GM12872 (cell line): ENCODE results near the gene MTMR1.

Experiments used
- TF ChIP-seq, protein P1 (sequence below): IDR thresholded peaks from 3 replicates; pipeline ENCODE4 v1.5.1; 2011; ENCODE audit warnings: low read depth, mild to moderate bottlenecking, low read length, moderate library complexity; ENCODE audit not compliant: insufficient read depth

The MTMR1 gene

DNA sequence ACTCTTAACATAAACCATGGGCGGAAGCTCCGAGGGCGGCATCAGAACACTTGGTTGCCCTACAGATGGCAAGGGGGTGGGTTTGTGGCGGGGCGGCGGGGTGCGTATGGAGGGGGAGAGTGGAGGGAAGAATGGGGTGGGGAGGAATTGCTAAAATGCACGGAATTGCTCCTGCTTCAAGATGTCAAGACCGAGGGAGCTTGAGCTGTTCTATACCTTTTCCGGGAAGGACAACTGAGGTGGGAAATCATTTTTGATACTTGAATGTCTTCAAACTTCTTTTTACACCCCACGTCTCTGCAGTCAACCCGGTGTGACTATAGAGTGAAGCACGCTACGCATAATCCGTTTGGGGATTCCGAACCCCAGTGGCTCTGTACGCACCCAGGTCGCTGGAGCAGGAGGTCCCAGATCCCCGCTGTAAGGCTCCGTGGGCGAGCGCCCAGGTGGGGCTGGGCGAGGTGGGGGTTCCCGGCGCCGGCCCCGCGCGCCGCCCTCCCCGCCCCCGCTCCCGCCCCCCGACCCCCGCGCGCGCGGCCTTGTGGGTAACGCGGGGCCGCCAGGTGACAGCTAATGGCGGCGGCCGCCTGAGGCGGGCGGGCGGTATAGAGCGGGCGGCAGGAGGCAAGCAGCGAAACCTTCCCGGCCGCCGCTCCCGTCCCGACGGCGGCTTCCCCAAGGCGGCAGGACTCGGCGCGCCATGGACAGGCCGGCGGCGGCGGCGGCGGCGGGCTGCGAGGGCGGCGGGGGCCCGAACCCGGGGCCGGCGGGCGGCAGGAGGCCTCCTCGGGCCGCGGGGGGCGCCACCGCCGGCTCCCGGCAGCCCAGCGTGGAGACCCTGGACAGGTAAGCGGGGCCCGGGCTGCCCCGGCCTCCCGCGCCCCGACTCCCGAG is at the start of gene MTMR1:
MTMR1 (plus strand) TSS at position 566 of the 894 bp plus-strand sequence; CDS start at position 701, 135 bp downstream.
- TF ChIP-seq, protein P1, sequence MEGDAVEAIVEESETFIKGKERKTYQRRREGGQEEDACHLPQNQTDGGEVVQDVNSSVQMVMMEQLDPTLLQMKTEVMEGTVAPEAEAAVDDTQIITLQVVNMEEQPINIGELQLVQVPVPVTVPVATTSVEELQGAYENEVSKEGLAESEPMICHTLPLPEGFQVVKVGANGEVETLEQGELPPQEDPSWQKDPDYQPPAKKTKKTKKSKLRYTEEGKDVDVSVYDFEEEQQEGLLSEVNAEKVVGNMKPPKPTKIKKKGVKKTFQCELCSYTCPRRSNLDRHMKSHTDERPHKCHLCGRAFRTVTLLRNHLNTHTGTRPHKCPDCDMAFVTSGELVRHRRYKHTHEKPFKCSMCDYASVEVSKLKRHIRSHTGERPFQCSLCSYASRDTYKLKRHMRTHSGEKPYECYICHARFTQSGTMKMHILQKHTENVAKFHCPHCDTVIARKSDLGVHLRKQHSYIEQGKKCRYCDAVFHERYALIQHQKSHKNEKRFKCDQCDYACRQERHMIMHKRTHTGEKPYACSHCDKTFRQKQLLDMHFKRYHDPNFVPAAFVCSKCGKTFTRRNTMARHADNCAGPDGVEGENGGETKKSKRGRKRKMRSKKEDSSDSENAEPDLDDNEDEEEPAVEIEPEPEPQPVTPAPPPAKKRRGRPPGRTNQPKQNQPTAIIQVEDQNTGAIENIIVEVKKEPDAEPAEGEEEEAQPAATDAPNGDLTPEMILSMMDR, result no peak

DNA sequence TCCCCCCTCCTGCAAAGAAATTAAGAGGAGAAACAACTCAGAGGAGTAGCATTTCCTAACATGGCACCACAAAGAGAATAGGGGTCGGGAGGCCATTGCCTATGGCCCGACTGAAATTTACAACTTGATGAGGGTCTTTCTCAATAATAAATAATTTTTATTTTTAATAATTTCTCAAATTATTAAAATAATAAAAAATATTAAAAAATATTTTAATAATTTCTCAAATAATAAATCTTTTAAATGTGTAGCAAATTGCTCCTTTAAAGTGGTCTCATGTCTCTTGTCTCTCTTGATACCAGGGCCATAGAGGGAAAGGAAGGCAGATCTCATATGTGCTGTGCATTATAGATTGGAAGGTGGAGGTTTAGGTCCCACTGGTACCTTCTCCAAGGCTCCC is 49.2 kb upstream of the MTMR1 start:
- TF ChIP-seq, protein P1, result no peak

DNA sequence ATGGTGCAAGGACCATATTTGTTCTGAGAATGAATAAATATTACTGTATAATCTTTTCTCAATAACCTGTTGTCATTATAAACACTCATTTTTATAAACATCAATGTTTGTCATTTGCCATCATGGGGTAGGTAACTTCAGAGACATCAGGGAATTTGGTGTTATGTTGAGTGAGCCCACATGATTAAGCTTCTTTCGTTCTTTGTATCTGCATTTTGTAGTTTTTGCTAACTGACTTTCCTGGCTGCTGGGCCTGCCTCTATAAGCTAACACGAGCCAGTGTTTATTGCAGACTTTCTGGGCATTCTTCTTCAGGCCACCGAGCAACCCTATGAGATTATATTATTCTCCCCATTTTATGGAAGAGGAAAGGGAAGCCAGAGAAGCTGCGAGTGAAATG is 48.8 kb upstream of the MTMR1 start:
- TF ChIP-seq, protein P1, result no peak

DNA sequence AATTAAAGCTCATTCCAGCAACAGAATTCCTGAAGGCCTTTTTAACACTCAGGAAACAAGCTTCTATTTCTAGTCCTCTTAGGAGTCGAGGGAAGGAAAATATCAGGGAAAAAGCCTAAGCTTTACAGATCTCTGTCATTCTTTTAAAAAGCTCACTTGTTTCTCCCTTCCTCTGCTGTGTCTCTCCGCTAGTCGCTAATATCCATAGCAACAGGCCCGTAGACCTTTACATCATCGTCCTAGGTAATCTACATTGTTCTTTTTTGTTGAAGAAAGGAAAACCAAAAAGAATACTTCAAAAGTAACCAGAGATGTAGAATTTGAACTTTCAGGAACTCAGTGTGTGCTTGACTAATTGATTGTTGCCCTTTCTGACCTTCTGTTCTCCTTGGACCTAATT is 45.9 kb upstream of the MTMR1 start:
- TF ChIP-seq, protein P1, result no peak

DNA sequence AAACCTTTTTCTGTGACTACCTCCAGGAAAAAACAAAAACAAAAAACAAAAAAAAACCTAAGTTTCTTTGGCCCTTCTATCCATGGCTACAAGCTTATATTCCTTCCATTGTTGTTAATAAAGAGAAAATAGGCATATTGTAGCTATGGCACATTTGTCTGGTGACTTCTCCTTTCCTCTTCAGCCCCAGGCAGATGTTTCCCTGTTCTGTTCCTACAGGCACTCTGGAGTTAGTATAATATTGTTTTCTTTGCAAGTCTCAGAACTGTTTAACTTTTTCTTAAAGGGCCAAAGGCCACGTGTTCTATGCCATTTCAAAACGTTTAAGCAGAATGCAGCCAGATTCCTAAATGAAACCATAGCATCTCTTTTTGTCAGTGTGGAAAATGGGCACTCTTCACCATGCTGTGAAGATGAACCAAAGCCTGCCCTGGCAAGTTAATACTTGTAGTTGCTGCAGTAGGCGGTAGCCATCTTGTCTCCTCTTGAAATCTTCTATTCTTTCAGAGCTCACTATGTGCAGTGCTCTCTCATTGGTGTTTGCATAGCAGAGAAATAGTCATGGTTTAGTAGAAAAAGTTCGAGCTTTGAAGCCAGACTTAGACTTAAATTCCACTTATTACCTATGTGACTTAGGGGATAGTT is 44.8 kb upstream of the MTMR1 start:
- TF ChIP-seq, protein P1, result no peak

DNA sequence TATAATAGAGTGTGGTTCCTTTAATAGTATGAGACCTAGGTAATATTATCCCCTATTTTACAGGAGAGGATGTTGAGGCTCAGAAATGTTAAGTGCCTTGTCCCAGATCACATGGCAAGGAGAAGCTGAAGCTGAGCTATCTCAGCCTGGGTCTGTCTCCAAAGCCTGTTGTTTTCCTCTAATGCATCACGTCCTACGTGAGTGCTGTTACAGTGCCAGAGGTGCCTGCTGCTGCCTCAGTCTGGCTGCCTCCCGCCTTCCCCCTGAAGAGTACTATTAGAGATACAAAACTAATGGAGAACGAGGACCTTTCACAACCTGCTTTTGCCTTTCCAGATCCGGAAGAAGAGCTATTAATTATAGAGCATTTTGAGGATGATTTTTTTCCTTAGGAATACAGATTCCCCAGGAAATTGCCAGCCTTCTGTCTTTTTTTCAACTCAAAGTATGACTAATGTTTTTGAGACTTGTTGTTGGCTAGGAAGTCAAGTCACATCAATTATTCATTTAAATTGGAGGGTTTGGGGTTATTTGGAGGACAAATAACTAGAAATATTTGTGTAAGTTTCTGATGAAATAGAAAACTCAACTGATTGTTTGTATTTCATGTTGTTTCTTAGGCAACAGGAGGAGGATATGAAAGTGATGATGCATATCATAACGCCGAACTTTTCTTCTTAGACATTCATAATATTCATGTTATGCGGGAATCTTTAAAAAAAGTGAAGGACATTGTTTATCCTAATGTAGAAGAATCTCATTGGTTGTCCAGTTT is 43.9 kb upstream of the MTMR1 start:
- TF ChIP-seq, protein P1, result no peak

DNA sequence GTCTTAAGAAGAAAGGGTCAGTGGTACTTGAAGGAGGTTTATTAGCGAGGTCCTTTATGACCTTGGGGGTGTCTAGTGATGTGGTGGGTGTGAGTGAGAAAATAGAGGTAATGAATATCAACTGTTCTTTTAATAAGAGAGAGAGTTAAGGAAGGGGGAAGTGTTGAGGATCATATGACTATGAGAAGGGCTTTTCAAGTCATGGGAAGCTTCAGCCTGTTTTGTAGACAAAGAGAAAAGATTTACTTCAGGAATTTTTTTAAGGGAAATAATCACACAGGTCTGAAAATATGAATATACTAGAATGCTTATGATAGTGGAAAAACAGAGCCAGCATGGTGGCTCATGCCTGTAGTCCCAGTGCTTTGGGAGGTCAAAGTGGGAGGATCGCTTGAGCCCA is 41.3 kb upstream of the MTMR1 start:
- TF ChIP-seq, protein P1, result no peak
